Measurements from ENCODE around the gene FXN.
"Not testable (repeated sequence)": the region's sequence is repeated elsewhere in the genome, so short reads cannot be mapped to it uniquely, and the experiment has no call there.

The FXN gene

GRCh38 chr9:69035438-69036308, at the start of gene FXN:
TSS of gene FXN (plus strand) at chr9:69035752. CDS start at chr9:69035783, 31 bp downstream.
- no peak for DNase-seq

GRCh38 chr9:68986949-68987348, 48.6 kb upstream of the FXN start:
- DNase-seq: not testable (repeated sequence)

- no peak for DNase-seq
Measured at GRCh38 chr9:68991457-68991856, 44.1 kb upstream of the FXN start.

GRCh38 chr9:68995776-68996175, 39.8 kb upstream of the FXN start:
- DNase-seq: no peak

GRCh38 chr9:68996462-68996861, 39.1 kb upstream of the FXN start:
- DNase-seq: no peak

GRCh38 chr9:68997666-68998065, 37.9 kb upstream of the FXN start:
- DNase-seq: no peak

- DNase-seq: no peak
Measured at GRCh38 chr9:68998385-68998784, 37.2 kb upstream of the FXN start.

GRCh38 chr9:68998812-68999211, 36.7 kb upstream of the FXN start:
- DNase-seq: no peak

- DNase-seq: peak; percentile 44
Measured at GRCh38 chr9:68999393-69000105, 36.0 kb upstream of the FXN start.

- no peak for DNase-seq
Measured at GRCh38 chr9:69001921-69002320, 33.6 kb upstream of the FXN start.

- DNase-seq: no peak
Measured at GRCh38 chr9:69003051-69003450, 32.5 kb upstream of the FXN start.

- no peak for DNase-seq
Measured at GRCh38 chr9:69004836-69005235, 30.7 kb upstream of the FXN start.

- no peak for DNase-seq
Measured at GRCh38 chr9:69009708-69010107, 25.8 kb upstream of the FXN start.

GRCh38 chr9:69012696-69013381, 22.7 kb upstream of the FXN start:
- DNase-seq: no peak

GRCh38 chr9:69013382-69013727, 22.2 kb upstream of the FXN start:
- no peak for DNase-seq

- no peak for DNase-seq
Measured at GRCh38 chr9:69014013-69014412, 21.5 kb upstream of the FXN start, which contains the start of gene PRKACG. TSS of gene PRKACG (minus strand) at chr9:69014113. CDS start at chr9:69014092, 21 bp downstream.

GRCh38 chr9:69016191-69017096, 19.1 kb upstream of the FXN start:
- DNase-seq: no peak

GRCh38 chr9:69018737-69019136, 16.8 kb upstream of the FXN start:
- DNase-seq: no peak

- no peak for DNase-seq
Measured at GRCh38 chr9:69019808-69020207, 15.7 kb upstream of the FXN start.

GRCh38 chr9:69020301-69021145, 15.0 kb upstream of the FXN start:
- DNase-seq: no peak

- DNase-seq: no peak
Measured at GRCh38 chr9:69023650-69024049, 11.9 kb upstream of the FXN start.

Data from amniotic stem cell (primary cell).